UCSD-AML1 (cell line): ENCODE measurements around the gene NME1.
"Not testable (repeated sequence)": the region's sequence is repeated elsewhere in the genome, so short reads cannot be mapped to it uniquely, and the experiment has no call there.

Source experiments
- DNase-seq: peaks from one replicate; lab custom pipeline; 2025; ENCODE audit not compliant: unreplicated experiment; lab: John Stamatoyannopoulos, UW

Gene NME1

GRCh38 chr17:51153210-51154072 is at the start of gene NME1:
NME1 (plus strand) TSS chr17:51153559; CDS start chr17:51155655, 2,096 bp downstream.
- DNase-seq = peak; percentile 96

GRCh38 chr17:51107778-51108177 is 45.6 kb upstream of the NME1 start:
- no peak for DNase-seq

GRCh38 chr17:51112303-51113222 is 40.8 kb upstream of the NME1 start:
- DNase-seq = peak; percentile 27

- DNase-seq = no peak
Observed at GRCh38 chr17:51115179-51115578, 38.2 kb upstream of the NME1 start.

- DNase-seq = no peak
Observed at GRCh38 chr17:51118330-51119195, 34.8 kb upstream of the NME1 start.

GRCh38 chr17:51119415-51120356 is 33.7 kb upstream of the NME1 start:
- DNase-seq = peak; percentile 38

GRCh38 chr17:51120357-51120738 is 33.0 kb upstream of the NME1 start:
- no peak for DNase-seq

GRCh38 chr17:51120739-51121619 is 32.4 kb upstream of the NME1 start, which contains the start of gene SPAG9:
SPAG9 (minus strand) TSS chr17:51120868; CDS start chr17:51120656, 212 bp downstream.
- peak; percentile 97 for DNase-seq

- DNase-seq = peak; percentile 84
Observed at GRCh38 chr17:51121620-51122472, 31.5 kb upstream of the NME1 start.

- not testable (repeated sequence) for DNase-seq
Observed at GRCh38 chr17:51122473-51123115, 30.8 kb upstream of the NME1 start.

GRCh38 chr17:51124640-51125503 is 28.5 kb upstream of the NME1 start:
- no peak for DNase-seq

GRCh38 chr17:51128076-51128475 is 25.3 kb upstream of the NME1 start:
- DNase-seq = no peak

GRCh38 chr17:51132964-51133319 is 20.4 kb upstream of the NME1 start:
- DNase-seq = no peak

- DNase-seq = no peak
Observed at GRCh38 chr17:51133365-51133764, 20.0 kb upstream of the NME1 start.

- no peak for DNase-seq
Observed at GRCh38 chr17:51135956-51136355, 17.4 kb upstream of the NME1 start.

GRCh38 chr17:51142597-51142996 is 10.8 kb upstream of the NME1 start:
- DNase-seq = no peak
